T-helper 2 cell treated with Interferon-gamma antibody and Interleukin-4, amounts not matched to agents 5 μg/mL and 100 μg/mL, for 36 hours (primary cell): ENCODE measurements around the gene OR51D1.

ENCODE experiments used
- DNase-seq: peaks from one replicate; pipeline ENCODE4 v3.0.0; 2021; ENCODE audit warnings: low spot score
- H3K27ac Mint-ChIP-seq: one replicate; pipeline ENCODE4 v1.8.0; 2021; ENCODE audit warnings: mild to moderate bottlenecking, mixed read lengths
- H3K27me3 Mint-ChIP-seq: one replicate; pipeline ENCODE4 v1.8.0; 2021; ENCODE audit warnings: low read depth, mixed read lengths
- H3K36me3 Mint-ChIP-seq: one replicate; pipeline ENCODE4 v1.8.0; 2021; ENCODE audit warnings: low read depth, mixed read lengths
- H3K4me1 Mint-ChIP-seq: one replicate; pipeline ENCODE4 v1.8.0; 2021; ENCODE audit warnings: low read depth, mixed read lengths
- H3K4me3 Mint-ChIP-seq: one replicate; pipeline ENCODE4 v1.8.0; 2022; ENCODE audit warnings: mild to moderate bottlenecking, moderate library complexity, mixed read lengths
- H3K9me3 Mint-ChIP-seq: one replicate; pipeline ENCODE4 v1.8.0; 2021; ENCODE audit warnings: mixed read lengths

OR51D1 gene

GRCh38 chr11:4636962-4637661, at the start of gene OR51D1:
Gene OR51D1 (plus strand): TSS chr11:4637477. CDS start chr11:4639791, 2,314 bp downstream.
- H3K4me1 Mint-ChIP-seq: no peaks in the 10 kb centered on the region
- H3K36me3 Mint-ChIP-seq: no peaks in the 10 kb centered on the region
- DNase-seq: peak; percentile 51
- no peak within 1 kb of the TSS for H3K4me3 Mint-ChIP-seq
- no peaks in the 10 kb centered on the region for H3K9me3 Mint-ChIP-seq
- peaks cover 2% of the 10 kb centered on the region for H3K27me3 Mint-ChIP-seq
- no peak within 1 kb of the TSS for H3K27ac Mint-ChIP-seq

DNA sequence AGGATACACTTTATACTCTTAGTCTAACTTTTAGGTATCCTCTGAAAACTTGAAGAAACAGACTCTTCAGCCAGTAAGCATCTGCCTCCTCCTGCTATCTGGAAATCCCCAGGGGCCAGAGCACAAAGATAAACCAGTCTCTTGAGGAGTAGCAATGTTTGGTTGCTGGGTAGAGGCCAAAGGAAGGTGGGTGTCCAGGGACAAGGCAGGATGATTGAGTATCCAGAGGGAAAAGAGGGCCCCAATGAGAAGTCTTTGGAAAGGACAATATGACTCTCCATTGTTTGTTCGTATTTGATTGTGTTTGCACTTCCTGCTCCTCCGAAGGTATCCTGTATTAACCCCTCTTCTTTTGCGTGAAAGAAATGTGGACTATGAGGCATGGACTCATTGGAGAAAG, 48.3 kb upstream of the OR51D1 start:
- H3K4me3 Mint-ChIP-seq: no peak overlapping the region
- H3K27me3 Mint-ChIP-seq: peaks cover 15% of the 10 kb centered on the region
- H3K36me3 Mint-ChIP-seq: no peaks in the 10 kb centered on the region
- DNase-seq: no peak
- H3K27ac Mint-ChIP-seq: no peak overlapping the region
- no peaks in the 10 kb centered on the region for H3K9me3 Mint-ChIP-seq
- H3K4me1 Mint-ChIP-seq: no peaks in the 10 kb centered on the region

DNA sequence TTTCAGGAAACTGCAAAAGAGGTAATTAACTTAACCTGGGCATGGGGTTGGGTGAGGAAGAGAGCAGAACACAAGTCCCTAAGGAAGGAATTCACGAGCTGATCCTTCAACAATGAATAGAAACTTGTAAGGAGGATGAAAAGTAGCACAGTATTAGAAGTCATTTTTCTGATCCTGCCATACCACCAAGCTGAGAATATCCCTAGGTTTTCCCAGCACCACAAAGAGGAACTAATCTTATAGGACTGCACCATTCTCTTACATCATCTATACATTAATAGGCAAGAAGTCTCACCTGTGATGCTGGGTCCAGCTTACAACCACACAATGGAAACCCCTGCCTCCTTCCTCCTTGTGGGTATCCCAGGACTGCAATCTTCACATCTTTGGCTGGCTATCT, 43.5 kb upstream of the OR51D1 start, which contains the start of gene OR52I1:
Gene OR52I1, plus strand, starts transcription at position 301 of the 400 bp plus-strand sequence. Its CDS starts 0 bp downstream, at position 301.
- Mint-ChIP-seq H3K4me1 (no peaks in the 10 kb centered on the region), H3K36me3 (peaks cover 6% of the 10 kb centered on the region), H3K27ac (no peak within 1 kb of the TSS), H3K9me3 (no peaks in the 10 kb centered on the region), H3K27me3 (peaks cover 4% of the 10 kb centered on the region), H3K4me3 (no peak within 1 kb of the TSS)
- no peak for DNase-seq

DNA sequence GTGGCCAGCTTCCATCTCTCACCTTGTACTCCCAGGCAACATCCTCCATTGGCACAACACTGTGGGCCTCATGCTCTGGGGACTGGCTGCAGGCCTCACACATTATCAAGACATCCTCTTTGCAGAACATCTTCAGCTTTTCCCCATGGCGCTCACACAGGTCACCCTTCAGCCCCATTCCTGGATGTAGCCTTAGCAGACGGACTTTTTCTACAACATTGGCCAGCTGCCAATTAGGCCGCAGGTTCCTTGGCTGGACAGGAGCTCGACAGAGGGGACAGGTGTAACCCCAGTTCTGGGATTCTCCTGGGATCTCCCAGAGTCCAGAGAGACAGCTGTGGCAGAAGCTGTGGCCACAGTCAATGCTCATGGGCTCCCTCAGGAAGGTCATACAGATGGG, 32.2 kb upstream of the OR51D1 start:
- H3K36me3 Mint-ChIP-seq: peaks cover 22% of the 10 kb centered on the region
- no peaks in the 10 kb centered on the region for H3K27me3 Mint-ChIP-seq

DNA sequence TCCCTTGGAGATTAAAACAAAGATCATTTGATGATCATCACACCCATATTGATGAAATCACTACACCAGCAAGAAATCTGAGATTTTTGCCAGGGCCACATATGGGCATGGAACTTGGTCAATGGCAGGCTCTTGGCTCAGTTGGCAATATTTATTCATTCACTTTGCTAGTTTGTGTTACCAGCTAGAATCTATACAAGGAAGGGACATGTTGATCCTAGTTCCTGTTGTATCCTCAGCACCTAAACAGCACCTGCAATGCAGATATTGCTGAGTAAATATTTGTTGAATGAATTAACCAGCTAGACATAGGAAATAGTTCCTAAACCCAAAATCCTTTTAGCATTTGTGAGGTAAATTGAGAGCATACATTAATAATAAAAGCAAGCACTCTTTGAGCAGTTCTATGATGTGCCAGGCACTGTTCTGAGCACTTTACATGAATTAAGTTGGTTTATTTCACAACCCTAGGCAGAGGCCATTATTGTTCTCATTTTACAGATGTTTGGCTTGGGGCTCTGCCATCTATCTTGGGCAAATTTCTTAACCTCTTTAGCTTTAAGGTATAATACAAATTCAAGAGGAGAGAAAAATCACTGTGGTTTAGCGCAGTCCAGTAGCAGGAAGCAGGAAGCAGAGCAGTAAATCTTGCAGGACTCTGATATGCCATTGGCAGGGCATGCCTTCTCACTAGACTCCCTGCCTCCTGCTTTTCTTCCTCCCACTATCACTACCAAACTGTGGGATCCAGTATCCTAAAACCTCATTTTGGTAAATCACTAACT, 30.9 kb upstream of the OR51D1 start:
- H3K9me3 Mint-ChIP-seq: no peaks in the 10 kb centered on the region
- peak overlapping the region; percentile 81 for H3K27ac Mint-ChIP-seq
- DNase-seq: no peak
- peaks cover 14% of the 10 kb centered on the region for H3K36me3 Mint-ChIP-seq
- H3K4me3 Mint-ChIP-seq: peak overlapping the region; percentile 89
- peaks cover 31% of the 10 kb centered on the region for H3K4me1 Mint-ChIP-seq
- no peaks in the 10 kb centered on the region for H3K27me3 Mint-ChIP-seq

More for the DNA sequence above, 32.2 kb upstream of the OR51D1 start:
- Mint-ChIP-seq H3K4me3 (no peak overlapping the region), H3K4me1 (peaks cover 25% of the 10 kb centered on the region), H3K9me3 (no peaks in the 10 kb centered on the region), H3K27ac (no peak overlapping the region)
- DNase-seq: no peak

GRCh38 chr11:4607096-4607495, 30.2 kb upstream of the OR51D1 start:
- peak overlapping the region; percentile 89 for H3K4me3 Mint-ChIP-seq
- H3K27ac Mint-ChIP-seq: peak overlapping the region; percentile 81
- peaks cover 31% of the 10 kb centered on the region for H3K4me1 Mint-ChIP-seq
- DNase-seq: no peak
- H3K9me3 Mint-ChIP-seq: no peaks in the 10 kb centered on the region
- no peaks in the 10 kb centered on the region for H3K27me3 Mint-ChIP-seq
- H3K36me3 Mint-ChIP-seq: peaks cover 10% of the 10 kb centered on the region

DNA sequence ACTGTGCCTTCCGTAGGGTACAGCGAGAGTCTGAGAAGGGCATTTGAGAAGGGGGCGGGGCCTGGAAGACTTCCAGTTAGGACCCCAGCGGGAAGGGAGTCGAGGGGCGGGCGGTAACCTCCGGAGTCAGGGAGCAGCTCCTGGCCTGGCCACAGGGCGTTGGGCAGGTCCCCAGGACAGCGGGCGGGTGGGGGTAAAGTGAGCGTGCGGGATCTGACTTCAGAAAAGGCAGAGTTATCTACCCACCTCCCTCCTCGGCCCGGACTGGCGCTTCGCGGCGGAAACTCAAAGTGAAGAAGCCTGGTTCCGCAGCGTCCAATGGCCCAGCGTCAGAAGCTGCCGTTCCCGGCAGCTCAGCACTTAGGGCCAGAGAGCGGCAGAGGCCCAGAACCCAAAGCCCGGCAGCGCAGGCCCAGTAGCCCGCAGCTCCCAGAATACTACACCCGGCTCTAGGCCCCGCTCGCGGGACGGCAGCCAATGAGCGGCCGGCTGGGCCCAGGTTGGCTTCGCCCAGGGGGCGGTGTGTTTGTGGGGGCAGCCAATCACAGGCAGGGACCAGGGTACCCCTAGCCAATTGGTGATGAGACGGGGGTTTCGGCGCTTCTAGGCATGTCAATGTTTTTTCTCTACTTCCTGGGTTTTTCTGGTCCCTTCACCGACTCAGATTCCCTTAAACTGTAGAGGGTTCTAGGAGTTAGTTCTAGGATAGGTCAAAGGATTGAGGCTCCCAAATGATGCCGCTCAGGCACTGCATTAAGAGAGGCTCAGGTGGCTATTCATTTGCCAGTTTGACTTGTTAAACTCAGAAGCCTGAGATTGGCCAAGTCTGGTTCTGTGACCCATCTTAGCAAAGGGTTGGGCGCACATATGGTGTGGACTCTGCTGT, 29.3 kb upstream of the OR51D1 start, which contains the start of gene TRIM68:
Gene TRIM68, minus strand, starts transcription at position 451 of the 886 bp plus-strand sequence. CDS start 2,727 bp downstream, outside the sequence.
- Mint-ChIP-seq H3K36me3 (peaks cover 8% of the 10 kb centered on the region), H3K27ac (peak within 1 kb of the TSS; percentile 81), H3K4me3 (peak within 1 kb of the TSS; percentile 89), H3K27me3 (no peaks in the 10 kb centered on the region), H3K9me3 (no peaks in the 10 kb centered on the region), H3K4me1 (peaks cover 31% of the 10 kb centered on the region)
- peak; percentile 94 for DNase-seq

GRCh38 chr11:4610258-4610935, 26.9 kb upstream of the OR51D1 start:
- H3K36me3 Mint-ChIP-seq: no peaks in the 10 kb centered on the region
- peak overlapping the region; percentile 58 for H3K4me3 Mint-ChIP-seq
- peak overlapping the region; percentile 62 for H3K27ac Mint-ChIP-seq
- peaks cover 31% of the 10 kb centered on the region for H3K4me1 Mint-ChIP-seq
- DNase-seq: no peak
- no peaks in the 10 kb centered on the region for H3K9me3 Mint-ChIP-seq
- peaks cover 3% of the 10 kb centered on the region for H3K27me3 Mint-ChIP-seq

GRCh38 chr11:4611986-4612385, 25.3 kb upstream of the OR51D1 start:
- Mint-ChIP-seq H3K27ac (no peak overlapping the region), H3K36me3 (no peaks in the 10 kb centered on the region), H3K27me3 (peaks cover 5% of the 10 kb centered on the region), H3K4me1 (peaks cover 23% of the 10 kb centered on the region), H3K4me3 (no peak overlapping the region), H3K9me3 (no peaks in the 10 kb centered on the region)
- DNase-seq: no peak

DNA sequence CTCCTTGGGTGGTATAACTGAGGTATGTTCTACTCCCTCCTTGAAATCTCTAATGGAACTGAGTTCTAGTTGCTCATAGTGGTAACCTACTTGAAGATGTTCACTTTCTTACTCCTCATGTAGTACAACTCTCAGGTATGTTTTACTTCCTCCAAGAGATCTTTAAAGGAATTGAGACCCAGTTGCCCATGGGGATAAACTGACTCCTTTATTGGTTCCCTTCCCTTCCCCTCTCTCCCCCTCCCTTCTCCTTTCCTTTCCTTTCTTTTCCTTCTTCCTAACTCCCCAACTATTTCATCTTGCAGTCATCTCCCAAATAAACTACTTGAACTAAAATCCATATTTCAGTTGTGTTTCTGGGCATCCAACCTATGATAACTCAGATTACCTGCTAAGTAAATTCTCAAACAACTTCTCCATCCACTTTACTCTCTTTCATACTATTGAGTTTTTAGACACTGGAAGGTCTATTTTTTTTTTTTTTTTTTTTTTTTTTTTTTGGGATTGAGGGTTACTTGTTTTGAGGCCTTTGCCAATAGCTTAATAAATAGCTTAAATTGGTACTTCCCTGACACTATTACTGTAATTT, 21.3 kb upstream of the OR51D1 start:
- Mint-ChIP-seq H3K27me3 (peaks cover 8% of the 10 kb centered on the region), H3K4me1 (no peaks in the 10 kb centered on the region), H3K36me3 (no peaks in the 10 kb centered on the region), H3K4me3 (no peak overlapping the region), H3K27ac (no peak overlapping the region), H3K9me3 (no peaks in the 10 kb centered on the region)
- no peak for DNase-seq

DNA sequence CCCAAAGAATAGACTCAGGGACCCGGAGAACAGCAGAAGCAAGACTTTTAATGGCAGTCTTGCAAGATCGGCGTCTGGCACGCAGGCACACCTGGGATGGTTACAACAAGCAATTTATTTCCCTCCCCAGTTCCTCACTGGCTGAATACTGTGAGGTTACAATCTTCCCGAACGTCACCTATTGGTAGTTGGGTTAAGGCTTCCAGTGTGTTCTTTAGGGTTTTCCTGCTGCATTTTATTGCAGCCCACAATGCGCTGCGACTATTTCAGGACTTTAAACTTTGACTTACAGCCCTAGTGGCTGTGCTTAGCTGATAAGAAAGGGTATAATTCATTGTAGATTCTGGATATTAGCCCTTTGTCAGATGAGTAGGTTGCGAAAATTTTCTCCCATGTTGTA, 17.8 kb upstream of the OR51D1 start:
- DNase-seq: no peak
- Mint-ChIP-seq H3K9me3 (no peaks in the 10 kb centered on the region), H3K4me3 (no peak overlapping the region), H3K4me1 (no peaks in the 10 kb centered on the region), H3K27me3 (peaks cover 8% of the 10 kb centered on the region), H3K36me3 (no peaks in the 10 kb centered on the region), H3K27ac (no peak overlapping the region)

DNA sequence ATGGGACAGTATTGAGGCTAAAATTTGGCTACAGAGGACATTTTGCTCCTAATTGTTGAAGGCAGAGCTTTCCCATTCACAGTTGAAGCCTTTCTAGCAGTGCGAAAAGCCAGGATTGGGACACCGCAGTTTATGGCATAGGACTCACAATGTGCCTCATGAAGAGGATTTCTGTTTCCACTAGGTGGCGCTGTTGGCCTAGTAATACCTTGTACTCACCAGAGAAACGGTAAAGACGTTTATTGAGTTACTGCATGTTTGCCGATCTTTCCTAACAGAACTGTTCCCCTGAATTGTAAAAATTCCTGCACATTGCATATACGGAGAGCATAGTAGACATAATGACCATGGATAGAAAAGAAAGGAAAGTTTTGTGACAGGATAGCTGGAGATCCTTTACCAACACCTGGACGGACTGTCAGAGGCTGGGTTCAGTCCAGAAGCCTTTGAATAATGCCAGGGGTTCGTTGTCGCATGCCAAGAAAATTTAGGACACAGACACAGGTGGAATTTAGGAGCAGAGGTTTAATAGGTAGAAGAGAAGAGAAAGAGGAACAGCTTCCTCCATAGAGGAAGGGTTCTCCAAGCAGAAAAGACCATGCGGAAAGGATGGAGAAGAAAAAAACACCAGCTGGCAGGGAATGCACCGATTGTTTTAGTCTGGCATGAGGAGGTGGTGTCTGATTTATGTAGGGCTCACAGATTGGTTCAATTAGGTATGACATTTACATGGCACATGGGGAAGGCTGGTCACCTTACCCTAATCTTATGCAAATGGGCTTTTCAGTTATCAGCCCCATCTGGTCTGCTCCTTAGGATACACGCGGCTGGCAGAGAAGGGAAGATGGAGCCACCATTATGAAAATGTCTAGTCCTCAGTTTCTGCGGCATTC, 10.8 kb upstream of the OR51D1 start:
- Mint-ChIP-seq H3K36me3 (no peaks in the 10 kb centered on the region), H3K4me3 (no peak overlapping the region), H3K27ac (no peak overlapping the region), H3K4me1 (no peaks in the 10 kb centered on the region), H3K9me3 (peaks cover 6% of the 10 kb centered on the region), H3K27me3 (peaks cover 25% of the 10 kb centered on the region)
- DNase-seq: peak; percentile 44
